Measurements from ENCODE around the gene ACTA1. TPM values are rescaled to one million over a fixed set of nuclear protein-coding genes. Genes with fewer than 3 reads are reported as not detected.
"Not testable (repeated sequence)": the region's sequence is repeated elsewhere in the genome, so short reads cannot be mapped to it uniquely, and the experiment has no call there.

ACTA1 gene
- total RNA-seq, 1 donor from 2014 or later, result 2,149 TPM

- intact Hi-C loops (cut with micrococcal nuclease), result no loop called here
- DNase-seq (no peak), ATAC-seq (peak; percentile 22)
Measured at GRCh38 chr1:229448354-229448753, 14.5 kb upstream of the ACTA1 start.

DNA sequence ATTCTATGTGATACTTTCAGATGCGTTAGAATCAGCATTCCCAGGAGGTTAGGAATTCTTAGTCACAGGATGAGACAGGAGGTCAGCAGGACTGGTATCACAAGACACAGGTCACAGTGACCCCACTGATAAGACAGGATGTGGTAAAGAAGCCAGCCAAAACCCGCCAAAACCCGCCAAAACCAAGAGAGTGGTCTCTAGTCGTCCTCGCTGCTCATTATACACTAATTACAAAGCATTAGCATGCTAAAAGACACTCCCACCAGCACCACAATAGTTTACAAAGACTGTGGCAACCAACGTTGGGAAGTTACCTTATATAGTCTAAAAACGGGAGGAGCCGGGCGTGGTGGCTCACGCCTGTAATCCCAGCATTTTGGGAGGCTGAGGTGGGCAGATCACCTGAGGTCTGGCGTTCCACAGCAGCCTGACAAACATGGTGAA, 13.9 kb upstream of the ACTA1 start:
- intact Hi-C loops (cut with micrococcal nuclease), result no loop called here
- DNase-seq, result no peak
- ATAC-seq, result no peak

DNA sequence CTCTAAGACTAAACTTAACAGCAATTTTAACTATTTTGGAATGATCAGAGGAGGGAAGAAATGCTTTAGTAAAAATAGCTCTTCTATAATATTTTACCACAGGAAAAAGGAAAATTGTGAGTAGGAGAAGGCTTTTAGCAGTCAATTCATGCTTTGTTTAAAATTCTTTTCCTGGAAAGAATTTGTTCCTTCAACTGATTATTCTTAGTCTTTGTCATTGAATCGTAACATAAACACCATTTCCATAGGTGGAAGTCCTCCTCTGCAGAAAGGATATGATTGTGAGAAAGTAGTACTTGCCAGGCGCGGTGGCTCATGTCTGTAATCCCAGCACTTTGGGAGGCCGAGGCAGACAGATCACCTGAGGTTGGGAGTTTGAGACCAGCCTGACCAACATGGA, 11.9 kb upstream of the ACTA1 start:
- intact Hi-C loops (cut with micrococcal nuclease), result no loop called here
- DNase-seq, result no peak
- no peak for ATAC-seq

GRCh38 chr1:229440851-229441537, 7.1 kb upstream of the ACTA1 start:
- intact Hi-C loops (cut with micrococcal nuclease), result no loop called here
- ATAC-seq (peak; percentile 68), DNase-seq (no peak)

- DNase-seq (no peak), ATAC-seq (no peak)
- intact Hi-C loops (cut with micrococcal nuclease), result no loop called here
Measured at GRCh38 chr1:229438021-229438420, 4.1 kb upstream of the ACTA1 start.

DNA sequence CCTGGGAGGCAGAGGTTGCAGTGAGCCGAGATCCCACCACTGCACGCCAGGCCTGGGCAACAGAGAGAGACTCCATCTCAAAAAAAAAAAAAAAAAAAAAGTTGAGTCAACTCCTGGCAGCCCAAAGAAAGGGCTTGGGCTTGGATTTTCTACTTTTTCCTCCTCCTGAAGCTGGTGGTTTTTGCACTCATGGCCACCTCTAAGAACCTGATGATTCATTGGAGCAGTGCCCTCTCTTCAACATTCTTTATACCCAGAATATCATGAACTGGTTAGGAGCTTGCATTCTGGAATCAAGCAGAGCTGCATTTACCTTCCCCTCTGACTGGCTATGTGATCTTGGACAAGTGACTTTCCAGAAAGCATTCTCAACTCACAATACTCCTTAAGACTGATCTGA, 3.5 kb upstream of the ACTA1 start:
- ATAC-seq (no peak), DNase-seq (no peak)
- intact Hi-C loops (cut with micrococcal nuclease), result no loop called here

GRCh38 chr1:229436201-229436600, 2.3 kb upstream of the ACTA1 start:
- intact Hi-C loops (cut with micrococcal nuclease), result no loop called here
- DNase-seq (no peak), ATAC-seq (no peak)

- DNase-seq (peak; percentile 73), ATAC-seq (peak; percentile 75)
- intact Hi-C loops (cut with micrococcal nuclease), result no loop called here
Measured at GRCh38 chr1:229434641-229435051, 752 bp upstream of the ACTA1 start.

DNA sequence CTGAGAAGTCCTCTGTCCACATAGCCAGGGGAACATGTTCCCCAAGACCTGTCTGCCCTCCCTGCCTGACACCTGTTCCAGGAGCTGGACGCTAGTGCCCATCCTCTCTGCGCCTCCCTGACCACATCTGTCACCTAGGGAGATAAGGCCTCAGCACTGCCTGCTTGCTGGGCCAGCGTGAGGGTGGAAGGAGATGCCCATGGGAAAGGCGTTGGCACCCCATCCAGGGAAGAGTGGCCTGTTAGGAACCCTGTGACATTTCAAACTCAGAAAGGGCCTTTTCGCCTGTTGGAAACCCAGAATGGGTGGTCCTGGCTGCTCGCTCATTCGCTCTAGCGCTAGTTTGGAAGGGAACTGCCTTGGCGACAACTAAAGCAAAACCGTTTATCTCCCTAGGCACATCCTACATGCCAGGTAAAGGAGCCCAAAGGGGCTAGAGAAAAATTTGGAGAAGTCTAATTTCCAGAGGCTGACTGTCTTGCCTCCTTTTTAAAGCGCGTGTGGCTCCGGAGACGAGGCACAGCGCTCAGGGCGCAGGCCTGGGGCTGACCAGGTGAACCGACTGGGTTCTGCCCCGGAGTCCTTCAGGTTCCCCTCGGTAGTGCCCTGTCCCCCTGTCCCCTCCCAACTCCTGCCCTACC, 410 bp downstream of the ACTA1 start:
- intact Hi-C loops (cut with micrococcal nuclease), result no loop called here
- DNase-seq (no peak), ATAC-seq (no peak)

DNA sequence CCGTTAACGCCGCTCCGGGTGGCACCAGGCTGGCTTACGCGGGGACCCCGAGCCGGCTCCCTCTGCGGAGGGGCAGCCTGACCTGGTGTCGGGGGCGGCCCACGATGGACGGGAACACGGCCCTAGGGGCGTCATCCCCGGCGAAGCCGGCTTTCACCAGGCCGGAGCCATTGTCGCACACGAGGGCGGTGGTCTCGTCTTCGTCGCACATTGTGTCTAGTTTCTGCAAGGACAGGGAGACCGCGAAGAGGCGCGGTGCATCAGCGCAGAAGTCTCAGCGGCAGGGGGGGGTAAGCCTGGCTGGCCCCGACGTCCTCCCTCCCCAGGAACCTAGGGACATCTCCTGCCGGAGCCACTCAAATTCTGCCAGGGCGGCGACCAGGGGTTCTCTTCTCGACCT, 989 bp downstream of the ACTA1 start:
- intact Hi-C loops (cut with micrococcal nuclease), result no loop called here
- no peak for DNase-seq
- no peak for ATAC-seq

- no peak for DNase-seq
- ATAC-seq, result no peak
- intact Hi-C loops (cut with micrococcal nuclease), result no loop called here
Measured at GRCh38 chr1:229432116-229432461, 1.8 kb downstream of the ACTA1 start.

GRCh38 chr1:229431284-229432115, 2.4 kb downstream of the ACTA1 start:
- intact Hi-C loops (cut with micrococcal nuclease), result no loop called here
- DNase-seq, result no peak
- no peak for ATAC-seq

GRCh38 chr1:229430761-229431283, 3.1 kb downstream of the ACTA1 start:
- intact Hi-C loops (cut with micrococcal nuclease), result no loop called here
- ATAC-seq (peak; percentile 62), DNase-seq (peak; percentile 88)

DNA sequence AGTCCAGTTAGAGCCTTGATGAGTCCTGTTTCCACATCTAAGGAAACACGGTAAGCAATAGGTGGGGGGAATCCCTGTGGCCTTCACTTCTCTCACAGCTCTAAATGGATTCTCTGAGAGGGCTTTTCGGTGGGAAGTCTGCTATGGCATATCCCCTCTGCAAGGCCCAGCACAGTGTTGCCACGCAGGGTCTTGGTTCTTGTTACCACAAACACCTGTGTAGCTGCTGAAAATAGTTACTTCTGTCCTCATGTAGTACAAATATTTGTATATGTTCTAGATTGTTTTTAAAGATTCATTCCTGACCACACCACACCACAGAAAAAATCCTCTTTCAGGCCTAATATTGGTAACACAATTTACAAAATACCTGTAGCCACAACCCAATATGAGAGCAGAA, 5.6 kb downstream of the ACTA1 start:
- intact Hi-C loops (cut with micrococcal nuclease), result no loop called here
- no peak for ATAC-seq

GRCh38 chr1:229427572-229427971, 6.3 kb downstream of the ACTA1 start:
- DNase-seq (no peak), ATAC-seq (no peak)
- intact Hi-C loops (cut with micrococcal nuclease), result no loop called here

More for the DNA sequence above, 5.6 kb downstream of the ACTA1 start:
- no peak for DNase-seq

DNA sequence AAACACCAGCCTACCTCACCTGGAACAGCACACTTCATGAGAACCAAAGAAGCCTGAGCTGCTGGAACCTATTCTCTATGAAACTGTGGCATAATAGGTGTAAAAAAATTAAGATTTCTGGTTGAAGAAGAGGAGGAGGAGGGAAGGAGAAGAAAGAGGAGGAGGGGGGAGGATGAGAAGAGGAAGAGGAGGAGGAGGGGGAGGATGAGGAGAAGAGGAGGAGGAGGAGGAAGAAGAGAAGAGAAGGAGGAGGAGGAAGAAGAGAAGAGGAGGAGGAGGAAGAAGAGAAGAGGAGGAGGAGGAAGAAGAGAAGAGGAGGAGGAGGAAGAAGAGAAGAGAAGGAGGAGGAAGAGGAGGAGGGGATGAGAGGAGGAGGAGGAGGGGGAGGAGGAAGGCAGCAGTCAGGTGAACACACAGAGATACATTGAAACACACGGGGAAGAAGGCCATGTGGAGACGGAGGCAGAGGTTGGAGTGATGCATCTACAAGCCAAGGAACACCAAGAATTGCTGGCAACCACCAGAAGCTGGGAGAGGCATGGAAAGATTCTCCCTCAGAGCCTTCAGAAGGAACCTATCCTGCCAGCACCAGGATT, 8.2 kb downstream of the ACTA1 start:
- no peak for DNase-seq
- intact Hi-C loops (cut with micrococcal nuclease), result no loop called here
- no peak for ATAC-seq

GRCh38 chr1:229420765-229421164, 13.1 kb downstream of the ACTA1 start:
- DNase-seq, result no peak
- ATAC-seq, result no peak
- intact Hi-C loops (cut with micrococcal nuclease), result no loop called here

DNA sequence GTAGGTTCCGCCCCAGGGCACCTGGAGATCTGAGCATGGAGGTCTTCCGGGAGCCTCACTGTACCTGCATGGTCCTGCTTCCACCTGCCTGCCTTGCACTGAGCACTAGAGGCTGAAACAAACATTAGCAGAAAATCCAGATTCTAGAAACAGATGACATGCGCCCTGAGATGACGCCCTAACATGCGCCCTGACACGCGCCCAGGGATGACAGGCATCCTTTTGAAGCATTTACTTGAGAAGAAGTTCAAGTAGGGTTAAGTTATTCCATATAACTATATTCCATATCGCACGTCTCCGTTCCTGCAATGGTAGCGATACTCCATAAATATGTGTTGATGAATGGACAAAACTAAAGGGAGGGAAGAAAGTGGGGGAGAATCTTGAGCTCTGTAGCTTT, 13.7 kb downstream of the ACTA1 start:
- no peak for DNase-seq
- intact Hi-C loops (cut with micrococcal nuclease), result no loop called here
- no peak for ATAC-seq

- ATAC-seq; intact Hi-C loops (cut with micrococcal nuclease); DNase-seq: not testable (repeated sequence)
Measured at GRCh38 chr1:229418586-229418985, 15.3 kb downstream of the ACTA1 start.

DNA sequence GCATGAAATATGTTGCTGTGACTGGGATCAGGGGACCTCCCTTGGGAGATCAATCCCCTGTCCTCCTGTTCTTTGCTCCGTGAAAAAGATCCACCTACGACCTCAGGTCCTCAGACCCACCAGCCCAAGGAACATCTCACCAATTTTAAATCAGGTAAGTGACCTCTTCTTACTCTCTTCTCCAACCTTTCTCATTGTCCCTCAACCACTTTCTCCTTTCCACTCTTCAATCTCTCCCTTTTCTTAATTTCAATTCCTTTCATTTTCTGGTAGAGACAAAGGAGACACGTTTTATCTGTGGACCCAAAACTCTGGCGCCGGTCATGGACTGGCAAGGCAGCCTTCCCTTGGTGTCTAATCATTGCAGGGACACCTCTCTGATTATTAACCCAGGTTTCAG, 21.1 kb downstream of the ACTA1 start:
- DNase-seq; intact Hi-C loops (cut with micrococcal nuclease); ATAC-seq: not testable (repeated sequence)
